Neural progenitor cell (in vitro differentiated cells): ENCODE measurements around the gene PYROXD2. TPM values are rescaled to one million over a fixed set of nuclear protein-coding genes. Genes with fewer than 3 reads are reported as not detected.
A peak's percentile ranks its signal among the peaks of the same experiment; 100 is the strongest.

Experiments used
- DNase-seq: peaks from one replicate; pipeline ENCODE4 v3.0.0-alpha.2; 2016; ENCODE audit warnings: low spot score
- H2AFZ ChIP-seq: fragments of 200-600 bp; sonication (generic); replicated peaks from 2 replicates; pipeline ENCODE4 v1.6.1; 2016; ENCODE audit warnings: antibody characterized with exemption
- H3F3A ChIP-seq: fragments of 200-600 bp; sonication (generic); 2 replicates; pipeline ENCODE4 v1.6.1; 2016; ENCODE audit warnings: antibody characterized with exemption, low read depth
- H3K27ac ChIP-seq: fragments of 200-600 bp; sonication (generic); 2 replicates; pipeline ENCODE4 v1.5.1; 2016; ENCODE audit warnings: mild to moderate bottlenecking
- H3K27me3 ChIP-seq: fragments of 200-600 bp; sonication (generic); 2 replicates; pipeline ENCODE4 v1.6.1; 2016; ENCODE audit warnings: mild to moderate bottlenecking, moderate library complexity
- H3K36me3 ChIP-seq: fragments of 200-600 bp; sonication (generic); 2 replicates; pipeline ENCODE4 v1.5.1; 2016
- H3K4me1 ChIP-seq: fragments of 200-600 bp; sonication (generic); 2 replicates; pipeline ENCODE4 v1.6.1; 2016; ENCODE audit warnings: mixed run types
- H3K4me2 ChIP-seq: fragments of 200-600 bp; sonication (generic); 2 replicates; pipeline ENCODE4 v1.6.1; 2016
- H3K4me3 ChIP-seq: fragments of 200-600 bp; sonication (generic); 2 replicates; pipeline ENCODE4 v1.5.1; 2016
- H3K79me2 ChIP-seq: fragments of 200-600 bp; sonication (generic); 2 replicates; pipeline ENCODE4 v1.6.1; 2016; ENCODE audit warnings: low read depth
- H3K9ac ChIP-seq: fragments of 200-600 bp; sonication (generic); 2 replicates; pipeline ENCODE4 v1.6.1; 2016
- H3K9me3 ChIP-seq: fragments of 200-600 bp; sonication (generic); 2 replicates; pipeline ENCODE4 v1.5.1; 2016; ENCODE audit warnings: low read depth
- H4K20me1 ChIP-seq: fragments of 200-600 bp; sonication (generic); 2 replicates; pipeline ENCODE4 v1.6.1; 2016; ENCODE audit warnings: low read depth
- H3K27ac Mint-ChIP-seq: 3 replicates; pipeline ENCODE4 v1.8.0; 2021; ENCODE audit warnings: mixed read lengths
- H3K27me3 Mint-ChIP-seq: 2 replicates; pipeline ENCODE4 v1.8.0; 2022; ENCODE audit warnings: low read depth, mild to moderate bottlenecking, inconsistent platforms, moderate library complexity, mixed read lengths; ENCODE audit not compliant: insufficient read depth
- H3K36me3 Mint-ChIP-seq: 3 replicates; pipeline ENCODE4 v1.8.0; 2021; ENCODE audit warnings: mixed read lengths
- H3K4me1 Mint-ChIP-seq: 3 replicates; pipeline ENCODE4 v1.8.0; 2021; ENCODE audit warnings: mixed read lengths
- H3K4me3 Mint-ChIP-seq: 3 replicates; pipeline ENCODE4 v1.8.0; 2021; ENCODE audit warnings: mild to moderate bottlenecking, moderate library complexity, mixed read lengths
- H3K9me3 Mint-ChIP-seq: 3 replicates; pipeline ENCODE4 v1.8.0; 2020; ENCODE audit warnings: mixed read lengths
- CTCF ChIP-seq: fragments of 200-600 bp; sonication (generic); IDR thresholded peaks from 2 replicates; pipeline ENCODE4 v1.5.1; 2017; ENCODE audit warnings: antibody characterized with exemption, mild to moderate bottlenecking
- EZH2 ChIP-seq: fragments of 200-600 bp; sonication (generic); IDR thresholded peaks from 2 replicates; pipeline ENCODE4 v1.6.1; 2017; ENCODE audit warnings: antibody characterized with exemption, mild to moderate bottlenecking, moderate library complexity
- EZH2phosphoT487 ChIP-seq: fragments of 200-600 bp; sonication (generic); IDR thresholded peaks from 2 replicates; pipeline ENCODE4 v1.6.1; 2017; ENCODE audit warnings: antibody characterized with exemption
- total RNA-seq: library from RNA; depleted of rRNA; stranded (reverse); fragments of >200 nt; gene quantifications from 2 replicates; pipeline ENCODE4 v1.2.3, GENCODE V29; 2015; ENCODE audit warnings: low replicate concordance

The PYROXD2 gene
- total RNA-seq, 1 donor from 2014 or later, result 10.5 TPM

GRCh38 chr10:98423691-98424120, 8.7 kb upstream of the PYROXD2 start:
- peaks cover 2% of the 10 kb centered on the region for H3K27me3 Mint-ChIP-seq
- Histone ChIP-seq H3K4me3 (no peak overlapping the region), H3K4me2 (no peak overlapping the region), H3K4me1 (no peaks in the 10 kb centered on the region), H4K20me1 (no peaks in the 10 kb centered on the region), H3K9me3 (no peaks in the 10 kb centered on the region), H3K36me3 (no peaks in the 10 kb centered on the region), H3K9ac (no peak overlapping the region), H3F3A (no peaks in the 10 kb centered on the region), H3K27me3 (no peaks in the 10 kb centered on the region), H3K79me2 (no peaks in the 10 kb centered on the region), H2AFZ (no peak overlapping the region), H3K27ac (no peak overlapping the region)
- TF ChIP-seq EZH2 (no peak), EZH2phosphoT487 (no peak), CTCF (peak; percentile 65)
- H3K36me3 Mint-ChIP-seq, result peaks cover 2% of the 10 kb centered on the region
- H3K4me1 Mint-ChIP-seq, result peaks cover 4% of the 10 kb centered on the region
- DNase-seq, result peak; percentile 53
- H3K4me3 Mint-ChIP-seq, result no peak overlapping the region
- no peaks in the 10 kb centered on the region for H3K9me3 Mint-ChIP-seq
- H3K27ac Mint-ChIP-seq, result no peak overlapping the region

GRCh38 chr10:98422182-98422581, 7.2 kb upstream of the PYROXD2 start:
- Histone ChIP-seq H3K27ac (no peak overlapping the region), H2AFZ (no peak overlapping the region), H3K27me3 (no peaks in the 10 kb centered on the region), H3K9ac (no peak overlapping the region), H3K9me3 (no peaks in the 10 kb centered on the region), H3K4me1 (no peaks in the 10 kb centered on the region), H3K4me3 (no peak overlapping the region), H3K36me3 (no peaks in the 10 kb centered on the region), H3K79me2 (no peaks in the 10 kb centered on the region), H3K4me2 (no peak overlapping the region), H4K20me1 (no peaks in the 10 kb centered on the region), H3F3A (no peaks in the 10 kb centered on the region)
- no peak for TF ChIP-seq EZH2
- TF ChIP-seq EZH2phosphoT487, result no peak
- TF ChIP-seq CTCF, result no peak
- H3K9me3 Mint-ChIP-seq, result no peaks in the 10 kb centered on the region
- peaks cover 3% of the 10 kb centered on the region for H3K27me3 Mint-ChIP-seq
- H3K27ac Mint-ChIP-seq, result no peak overlapping the region
- H3K4me3 Mint-ChIP-seq, result no peak overlapping the region
- peaks cover 2% of the 10 kb centered on the region for H3K36me3 Mint-ChIP-seq
- peaks cover 4% of the 10 kb centered on the region for H3K4me1 Mint-ChIP-seq
- no peak for DNase-seq

GRCh38 chr10:98420786-98421185, 5.8 kb upstream of the PYROXD2 start:
- no peak overlapping the region for H3K4me3 ChIP-seq
- Mint-ChIP-seq H3K27ac (no peak overlapping the region), H3K4me3 (no peak overlapping the region), H3K27me3 (peaks cover 4% of the 10 kb centered on the region), H3K36me3 (peaks cover 2% of the 10 kb centered on the region), H3K9me3 (no peaks in the 10 kb centered on the region), H3K4me1 (peaks cover 16% of the 10 kb centered on the region)
- no peaks in the 10 kb centered on the region for H3K4me1 ChIP-seq
- TF ChIP-seq EZH2 (no peak), CTCF (no peak), EZH2phosphoT487 (no peak)
- H3K9ac ChIP-seq, result no peak overlapping the region
- no peaks in the 10 kb centered on the region for H3K27me3 ChIP-seq
- peaks cover 3% of the 10 kb centered on the region for H3F3A ChIP-seq
- no peaks in the 10 kb centered on the region for H3K9me3 ChIP-seq
- no peak overlapping the region for H2AFZ ChIP-seq
- no peaks in the 10 kb centered on the region for H3K36me3 ChIP-seq
- H4K20me1 ChIP-seq, result no peaks in the 10 kb centered on the region
- H3K27ac ChIP-seq, result no peak overlapping the region
- no peaks in the 10 kb centered on the region for H3K79me2 ChIP-seq
- DNase-seq, result no peak
- no peak overlapping the region for H3K4me2 ChIP-seq
